ENCODE results near the gene OR6C74. TPM values are rescaled to one million over a fixed set of nuclear protein-coding genes. Genes with fewer than 3 reads are reported as not detected.

OR6C74 gene
- total RNA-seq, 1 experiment from 2014 or later, result not detected

DNA sequence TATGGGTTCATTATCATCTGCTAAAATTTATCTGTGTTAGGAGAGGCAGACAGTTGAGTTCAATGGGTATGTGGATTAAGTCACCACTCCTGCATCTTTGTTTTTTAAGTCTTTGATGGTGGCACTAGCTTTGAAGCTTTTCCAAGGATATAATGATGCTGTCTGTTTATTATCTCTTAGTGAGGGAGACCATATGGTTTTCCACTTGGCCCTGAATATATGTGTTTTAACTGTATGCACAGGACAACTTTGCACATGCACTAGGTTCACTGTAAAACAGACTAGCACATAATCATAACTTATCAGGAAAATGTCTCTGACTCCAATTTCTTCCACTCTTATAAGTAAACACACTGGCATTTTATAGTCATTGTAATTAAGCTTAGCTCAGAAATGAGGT lies 8.9 kb downstream of the OR6C74 start:
- TF ChIP-seq, protein P1, sequence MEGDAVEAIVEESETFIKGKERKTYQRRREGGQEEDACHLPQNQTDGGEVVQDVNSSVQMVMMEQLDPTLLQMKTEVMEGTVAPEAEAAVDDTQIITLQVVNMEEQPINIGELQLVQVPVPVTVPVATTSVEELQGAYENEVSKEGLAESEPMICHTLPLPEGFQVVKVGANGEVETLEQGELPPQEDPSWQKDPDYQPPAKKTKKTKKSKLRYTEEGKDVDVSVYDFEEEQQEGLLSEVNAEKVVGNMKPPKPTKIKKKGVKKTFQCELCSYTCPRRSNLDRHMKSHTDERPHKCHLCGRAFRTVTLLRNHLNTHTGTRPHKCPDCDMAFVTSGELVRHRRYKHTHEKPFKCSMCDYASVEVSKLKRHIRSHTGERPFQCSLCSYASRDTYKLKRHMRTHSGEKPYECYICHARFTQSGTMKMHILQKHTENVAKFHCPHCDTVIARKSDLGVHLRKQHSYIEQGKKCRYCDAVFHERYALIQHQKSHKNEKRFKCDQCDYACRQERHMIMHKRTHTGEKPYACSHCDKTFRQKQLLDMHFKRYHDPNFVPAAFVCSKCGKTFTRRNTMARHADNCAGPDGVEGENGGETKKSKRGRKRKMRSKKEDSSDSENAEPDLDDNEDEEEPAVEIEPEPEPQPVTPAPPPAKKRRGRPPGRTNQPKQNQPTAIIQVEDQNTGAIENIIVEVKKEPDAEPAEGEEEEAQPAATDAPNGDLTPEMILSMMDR (conservative IDR thresholded peaks at IDR 0.05; ENCODE audit: low read depth, low read length), result no peak
- no peak for TF ChIP-seq EZH2phosphoT487 (IDR thresholded peaks at IDR 0.05; ENCODE audit: borderline replicate concordance, low read length)
- TF ChIP-seq EZH2 (IDR thresholded peaks at IDR 0.05; ENCODE audit: low read length, unreplicated experiment), result no peak
- Histone ChIP-seq H3K36me3 (ENCODE audit: low read depth, low read length) (no peaks in the 10 kb centered on the region), H3K79me2 (ENCODE audit: low read length) (no peaks in the 10 kb centered on the region), H4K20me1 (ENCODE audit: low read length) (no peaks in the 10 kb centered on the region), H3K27ac (ENCODE audit: low read length) (no peak overlapping the region), H3K4me2 (ENCODE audit: low read length) (no peak overlapping the region), H3K9ac (ENCODE audit: low read length) (no peak overlapping the region), H3K4me3 (ENCODE audit: low read length) (no peak overlapping the region), H3K9me2 (replicated peaks; ENCODE audit: low read length) (no peaks in the 10 kb centered on the region), H3K4me1 (ENCODE audit: insufficient read depth, low read length) (no peaks in the 10 kb centered on the region), H3F3A (ENCODE audit: low read length, unreplicated experiment) (no peaks in the 10 kb centered on the region), H3K9me3 (ENCODE audit: low read length) (no peaks in the 10 kb centered on the region), H2AFZ (ENCODE audit: low read length) (no peak overlapping the region), H3K27me3 (ENCODE audit: low read length) (peaks cover 9% of the 10 kb centered on the region)
- POLR2A ChIA-PET (ENCODE audit: unreplicated experiment), result no interaction called here
- DNase-seq, result no peak
- CTCF ChIA-PET, result no interaction called here
- intact Hi-C loops (cut with micrococcal nuclease), result no loop called here
- ATAC-seq, result no peak
- no TSS peak for BruUV-seq (replicated peaks)

DNA sequence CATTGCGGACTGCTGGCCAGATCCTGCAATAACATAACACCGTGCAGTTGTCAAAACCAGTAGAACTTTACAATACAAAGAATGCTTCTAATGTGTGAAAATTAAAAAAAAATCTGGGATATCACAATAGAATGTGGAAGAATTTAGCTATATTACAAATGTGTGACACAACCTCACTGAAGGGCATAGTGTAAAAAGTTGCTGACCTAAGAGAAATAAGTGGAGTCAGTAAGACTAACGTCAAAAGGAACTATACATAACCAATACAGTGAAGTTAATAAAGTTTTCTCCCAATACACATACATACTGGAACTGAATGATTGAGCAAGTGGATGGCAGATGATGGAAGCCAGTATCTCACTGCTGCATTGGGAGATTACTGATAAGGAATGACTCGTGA lies 12.4 kb downstream of the OR6C74 start:
- Histone ChIP-seq H3K4me2 (ENCODE audit: low read length) (no peak overlapping the region), H3K27me3 (ENCODE audit: low read length) (peaks cover 15% of the 10 kb centered on the region; the same call in 1 of the 2 replicates), H3K9ac (ENCODE audit: low read length) (no peak overlapping the region), H3K9me3 (ENCODE audit: low read length) (no peaks in the 10 kb centered on the region), H3K36me3 (ENCODE audit: low read depth, low read length) (no peaks in the 10 kb centered on the region), H3K9me2 (replicated peaks; ENCODE audit: low read length) (no peaks in the 10 kb centered on the region), H3K4me3 (ENCODE audit: low read length) (no peak overlapping the region), H4K20me1 (ENCODE audit: low read length) (no peaks in the 10 kb centered on the region), H3K4me1 (ENCODE audit: insufficient read depth, low read length) (no peaks in the 10 kb centered on the region), H3K79me2 (ENCODE audit: low read length) (no peaks in the 10 kb centered on the region), H3F3A (ENCODE audit: low read length, unreplicated experiment) (no peaks in the 10 kb centered on the region), H2AFZ (ENCODE audit: low read length) (no peak overlapping the region), H3K27ac (ENCODE audit: low read length) (no peak overlapping the region)
- no peak for TF ChIP-seq EZH2phosphoT487 (IDR thresholded peaks at IDR 0.05; ENCODE audit: borderline replicate concordance, low read length)
- TF ChIP-seq, protein P1 (conservative IDR thresholded peaks at IDR 0.05; ENCODE audit: low read depth, low read length), result no peak
- TF ChIP-seq EZH2 (IDR thresholded peaks at IDR 0.05; ENCODE audit: low read length, unreplicated experiment), result no peak
- DNase-seq (no peak), ATAC-seq (no peak)
- POLR2A ChIA-PET (ENCODE audit: unreplicated experiment), result no interaction called here
- BruUV-seq (replicated peaks), result no TSS peak
- intact Hi-C loops (cut with micrococcal nuclease), result no loop called here
- CTCF ChIA-PET, result no interaction called here

DNA sequence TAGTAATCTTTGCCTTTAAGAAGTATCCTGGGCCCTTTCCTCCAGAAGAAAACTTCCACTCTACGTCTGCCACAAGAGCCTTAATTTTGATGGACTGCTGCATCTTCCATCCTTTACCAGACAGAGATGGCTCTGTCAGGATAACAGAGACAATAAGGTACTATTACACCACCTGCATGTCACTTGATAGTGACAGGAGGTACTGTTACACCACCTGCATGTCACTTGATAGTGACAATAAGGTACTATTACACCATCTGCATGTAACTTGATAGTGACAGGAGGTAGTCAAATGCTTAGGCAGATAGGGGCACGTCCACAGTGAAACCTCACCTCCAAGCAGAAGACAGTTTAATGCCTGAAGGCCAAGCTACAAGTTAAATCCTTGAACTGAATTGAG lies 13.9 kb downstream of the OR6C74 start:
- ATAC-seq (no peak), DNase-seq (no peak)

More for the DNA sequence above, 13.9 kb downstream of the OR6C74 start:
- no peaks in the 10 kb centered on the region for H3K79me2 ChIP-seq (ENCODE audit: low read length)
- no TSS peak for BruUV-seq (replicated peaks)
- H3K9me3 ChIP-seq (ENCODE audit: low read length), result no peaks in the 10 kb centered on the region
- CTCF ChIA-PET, result no interaction called here
- H3F3A ChIP-seq (ENCODE audit: low read length, unreplicated experiment), result no peaks in the 10 kb centered on the region
- no peaks in the 10 kb centered on the region for H3K4me1 ChIP-seq (ENCODE audit: insufficient read depth, low read length)
- H3K36me3 ChIP-seq (ENCODE audit: low read depth, low read length), result no peaks in the 10 kb centered on the region
- POLR2A ChIA-PET (ENCODE audit: unreplicated experiment), result no interaction called here
- TF ChIP-seq EZH2 (IDR thresholded peaks at IDR 0.05; ENCODE audit: low read length, unreplicated experiment), result no peak
- TF ChIP-seq, protein P1 (conservative IDR thresholded peaks at IDR 0.05; ENCODE audit: low read depth, low read length), result no peak
- no peak for TF ChIP-seq EZH2phosphoT487 (IDR thresholded peaks at IDR 0.05; ENCODE audit: borderline replicate concordance, low read length)
- H4K20me1 ChIP-seq (ENCODE audit: low read length), result no peaks in the 10 kb centered on the region
- intact Hi-C loops (cut with micrococcal nuclease), result no loop called here
- no peak overlapping the region for H3K4me2 ChIP-seq (ENCODE audit: low read length)
- H3K9ac ChIP-seq (ENCODE audit: low read length), result no peak overlapping the region
- H3K4me3 ChIP-seq (ENCODE audit: low read length), result no peak overlapping the region
- no peak overlapping the region for H3K27ac ChIP-seq (ENCODE audit: low read length)
- H3K9me2 ChIP-seq (replicated peaks; ENCODE audit: low read length), result no peaks in the 10 kb centered on the region
- peaks cover 23% of the 10 kb centered on the region; the same call in 1 of the 2 replicates for H3K27me3 ChIP-seq (ENCODE audit: low read length)
- H2AFZ ChIP-seq (ENCODE audit: low read length), result no peak overlapping the region

Measured in PC-3 (cell line).